HG02571 (cell line): ENCODE measurements around the gene DMRTB1.

Experiments
- ATAC-seq: cut with Tn5 transposase; IDR thresholded peaks from one replicate; pipeline ENCODE4 v1.9.1; 2021; ENCODE audit warnings: mild to moderate bottlenecking, moderate library complexity; ENCODE audit not compliant: unreplicated experiment

DMRTB1 gene

GRCh38 chr1:53459321-53460175 lies at the start of gene DMRTB1:
DMRTB1 (plus strand) TSS chr1:53459399; CDS start chr1:53459454, 55 bp downstream.
- ATAC-seq = no peak

- ATAC-seq = no peak
These were observed 49.5 kb upstream of the DMRTB1 start for GRCh38 chr1:53409695-53410094.

DNA sequence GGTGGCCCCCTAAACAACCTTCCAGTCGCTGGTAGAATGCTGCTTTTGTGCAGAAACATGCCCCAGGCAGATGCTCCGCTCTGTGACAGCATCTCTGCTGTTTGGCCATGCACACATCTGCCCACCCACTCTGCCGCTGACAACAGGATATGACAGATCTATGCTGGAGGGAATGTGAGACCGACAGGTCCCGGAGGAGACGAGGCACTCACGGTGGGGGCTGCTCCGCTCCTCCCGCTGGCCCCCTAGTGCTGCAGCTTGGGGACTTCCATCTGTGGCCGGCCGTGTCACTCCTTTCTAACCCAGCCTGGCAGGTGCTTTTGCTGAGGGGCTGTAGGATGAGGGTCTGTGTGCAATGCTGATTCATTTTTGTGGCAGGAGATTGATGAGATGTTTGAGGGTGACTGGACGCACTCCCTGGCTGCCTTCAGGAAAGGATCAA lies 49.1 kb upstream of the DMRTB1 start:
- ATAC-seq = no peak

- ATAC-seq = no peak
These were observed 48.5 kb upstream of the DMRTB1 start for GRCh38 chr1:53410701-53411100.

DNA sequence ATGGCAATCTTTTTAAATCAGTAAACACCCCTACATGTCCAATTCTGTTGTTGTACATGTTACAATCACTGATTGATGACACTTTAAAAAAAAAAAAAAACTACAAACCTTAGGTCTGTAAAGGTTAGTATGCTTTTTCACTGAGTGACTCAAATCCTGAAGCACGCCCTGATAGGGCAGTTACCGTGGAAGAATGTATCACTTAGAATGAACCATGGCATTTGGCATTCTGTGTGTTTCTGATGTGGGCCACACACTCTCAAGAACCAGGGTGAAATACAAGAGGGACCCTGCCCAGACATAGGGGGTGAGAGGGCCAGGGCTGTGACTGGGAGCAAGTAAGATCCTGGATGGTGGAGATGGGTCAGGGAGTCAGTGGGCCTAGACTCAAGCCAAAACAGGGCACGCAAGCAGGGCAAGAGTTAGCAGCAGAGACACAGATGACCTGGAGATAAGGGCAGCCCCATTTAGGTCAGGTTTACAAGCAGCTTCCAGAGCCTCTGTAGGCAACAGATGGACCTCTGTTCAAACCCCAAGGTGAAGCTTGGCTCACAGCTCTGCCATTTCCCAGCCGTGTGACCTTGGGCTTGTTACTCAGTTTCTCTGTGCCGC lies 47.6 kb upstream of the DMRTB1 start:
- no peak for ATAC-seq

DNA sequence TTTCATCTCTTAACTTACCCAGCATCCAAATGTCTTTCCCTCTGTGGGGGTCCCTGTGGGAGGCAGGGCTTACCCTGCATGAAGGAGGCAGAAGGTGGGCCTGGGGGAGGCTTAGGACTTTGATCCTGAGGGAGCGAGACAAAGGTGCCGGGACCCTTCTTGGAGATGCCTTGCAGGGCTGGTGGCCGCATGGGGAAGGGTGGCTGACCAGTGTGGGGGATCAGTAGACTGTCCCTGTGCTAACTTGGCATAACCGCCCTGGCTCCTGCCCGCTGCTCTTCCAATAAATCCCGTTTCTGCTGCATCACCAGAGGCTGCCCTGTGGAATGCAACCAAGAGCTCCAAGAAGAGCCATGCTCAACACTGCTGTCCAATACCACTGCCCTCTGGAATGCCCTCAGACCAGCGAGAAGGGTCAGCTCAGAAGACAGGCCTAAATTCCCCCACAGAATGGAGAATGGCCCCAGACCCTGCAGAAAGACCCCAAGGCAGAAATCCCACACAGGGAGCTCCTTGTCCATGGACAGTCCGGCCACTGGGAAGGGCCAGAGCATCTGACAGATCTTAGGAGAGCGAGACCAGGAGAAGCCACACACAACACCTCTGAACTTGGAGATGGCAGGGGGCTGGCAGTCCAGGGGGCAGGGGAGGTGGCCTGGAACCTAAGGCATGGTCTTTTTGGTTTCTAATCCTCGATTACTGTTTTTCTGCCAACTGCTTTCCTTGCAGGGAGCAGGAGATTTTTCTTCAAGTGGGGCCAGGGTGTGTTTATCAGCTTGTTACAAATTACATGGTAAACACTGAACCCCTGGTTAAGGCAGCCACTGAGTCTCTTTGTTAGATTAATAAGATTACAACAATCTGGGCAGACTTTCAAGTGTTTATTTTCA lies 46.7 kb upstream of the DMRTB1 start:
- no peak for ATAC-seq

DNA sequence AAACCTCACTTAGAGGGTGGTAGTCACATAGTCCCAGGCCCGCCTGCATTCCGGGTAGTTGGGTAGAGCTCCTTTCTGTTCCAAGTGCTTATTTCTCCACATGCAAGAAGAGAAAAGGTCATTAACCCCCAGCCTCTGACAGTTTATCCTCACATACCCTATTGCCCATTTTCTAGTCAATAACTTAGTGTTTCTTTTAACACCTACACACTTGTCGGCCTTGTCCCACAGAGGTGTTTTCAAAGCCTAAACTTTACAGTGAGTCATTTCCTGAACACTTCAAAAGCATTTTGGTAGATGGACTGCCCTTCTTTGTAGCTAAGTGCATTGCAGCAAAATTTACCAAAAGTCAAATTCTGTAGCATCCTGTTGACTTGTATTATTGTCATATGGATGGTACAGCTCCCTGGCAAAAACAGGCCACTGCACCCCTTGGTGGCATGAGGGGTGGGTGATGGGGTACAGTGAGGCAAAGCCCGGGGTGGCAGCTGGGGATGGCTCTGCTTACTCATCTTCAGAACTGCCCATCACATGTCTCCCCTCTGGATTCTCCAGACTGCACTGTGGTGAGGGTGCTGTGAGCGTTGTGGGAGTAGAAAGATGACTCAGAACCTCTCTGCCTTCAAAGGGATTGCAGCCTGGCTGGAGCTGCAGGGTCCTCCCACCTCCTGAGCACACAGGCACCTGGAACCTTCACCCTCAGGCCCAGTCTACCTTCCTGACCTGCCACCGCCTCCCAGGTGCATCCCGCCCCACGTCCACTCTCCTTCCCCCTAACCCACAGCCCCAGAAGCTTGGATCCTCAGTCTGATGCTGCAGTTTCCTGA lies 45.8 kb upstream of the DMRTB1 start:
- ATAC-seq = no peak

DNA sequence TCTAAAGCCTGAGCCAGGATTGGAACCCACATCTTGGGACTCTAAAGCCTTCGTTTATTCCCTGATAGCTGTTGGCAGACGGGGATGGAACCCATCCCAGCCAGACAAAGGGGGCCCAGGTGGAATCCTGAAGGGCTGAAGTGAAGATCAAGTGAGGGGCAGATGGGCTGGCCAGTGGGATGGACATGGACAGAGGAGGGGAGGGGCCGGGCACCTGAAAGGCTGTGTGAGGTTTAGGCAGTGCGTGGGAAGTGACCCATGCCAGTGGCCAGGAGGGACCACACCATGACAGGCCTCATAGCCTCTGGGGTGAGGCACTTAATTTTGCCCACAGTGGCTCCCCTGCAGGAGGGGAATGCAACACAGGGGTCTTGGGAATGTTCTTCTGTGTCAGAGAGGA lies 44.6 kb upstream of the DMRTB1 start:
- no peak for ATAC-seq

DNA sequence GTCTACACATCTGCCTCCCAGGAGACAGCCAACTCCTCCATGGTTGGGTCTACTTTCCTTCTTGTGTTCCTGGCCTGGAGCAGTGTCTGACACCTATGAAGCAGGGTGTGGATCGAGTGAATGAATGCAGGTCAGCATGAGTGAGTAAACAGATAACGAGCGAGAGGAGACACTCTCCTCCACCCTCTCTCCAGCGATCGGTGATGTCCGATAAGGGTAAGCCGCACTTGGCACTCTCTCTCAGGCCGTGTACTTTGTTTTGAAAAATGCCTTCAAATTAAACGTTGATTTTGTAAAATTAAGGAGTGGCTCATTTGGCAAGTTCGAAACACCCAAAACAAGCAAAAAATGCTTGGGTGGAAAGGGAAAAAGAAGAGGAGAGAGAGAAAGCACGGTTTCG lies 43.8 kb upstream of the DMRTB1 start:
- no peak for ATAC-seq

DNA sequence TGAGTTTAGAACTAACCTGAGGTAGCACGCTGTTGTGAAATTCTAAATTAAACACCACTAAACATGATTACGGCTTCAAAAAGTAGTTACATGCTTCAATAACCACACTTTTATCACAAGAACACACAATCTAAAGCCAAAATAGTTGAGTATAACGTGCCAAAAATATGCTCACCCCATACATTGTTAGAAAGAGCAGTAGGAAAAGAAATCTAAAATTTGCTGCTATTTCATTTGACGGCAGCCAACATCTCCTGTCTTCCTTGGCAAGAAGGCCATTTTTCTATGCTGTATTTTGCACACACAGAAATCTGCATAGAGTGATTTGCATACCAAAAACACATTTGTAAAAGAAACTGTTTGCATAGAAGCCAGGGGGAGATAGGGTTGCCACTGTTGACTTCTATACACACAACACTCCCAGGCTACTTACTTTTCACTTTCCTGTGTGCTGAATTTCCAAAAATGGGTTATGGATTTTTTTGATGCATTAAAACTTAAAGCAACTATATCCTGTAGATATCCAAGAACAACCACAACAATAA lies 42.9 kb upstream of the DMRTB1 start:
- ATAC-seq = no peak

GRCh38 chr1:53417074-53417511 lies 42.1 kb upstream of the DMRTB1 start:
- ATAC-seq = no peak

GRCh38 chr1:53419034-53419433 lies 40.2 kb upstream of the DMRTB1 start:
- no peak for ATAC-seq

DNA sequence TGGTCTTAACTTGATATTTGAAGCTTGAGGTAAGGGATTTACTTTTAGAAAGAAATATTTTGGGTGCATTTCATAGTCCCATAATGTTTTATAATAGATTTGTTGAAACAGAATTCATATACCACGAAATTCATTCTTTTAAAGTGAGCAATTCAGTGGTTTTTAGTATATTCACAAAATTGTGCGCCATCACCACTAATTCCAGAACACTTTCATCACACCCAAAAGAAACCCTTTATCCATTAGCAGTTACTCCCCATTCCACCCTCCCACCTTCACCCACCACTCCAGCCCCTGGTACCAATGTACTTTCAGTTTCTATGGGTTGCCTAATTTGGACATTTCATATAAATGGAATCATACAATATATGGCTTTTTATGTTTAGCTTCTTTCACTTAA lies 38.9 kb upstream of the DMRTB1 start:
- ATAC-seq = no peak

DNA sequence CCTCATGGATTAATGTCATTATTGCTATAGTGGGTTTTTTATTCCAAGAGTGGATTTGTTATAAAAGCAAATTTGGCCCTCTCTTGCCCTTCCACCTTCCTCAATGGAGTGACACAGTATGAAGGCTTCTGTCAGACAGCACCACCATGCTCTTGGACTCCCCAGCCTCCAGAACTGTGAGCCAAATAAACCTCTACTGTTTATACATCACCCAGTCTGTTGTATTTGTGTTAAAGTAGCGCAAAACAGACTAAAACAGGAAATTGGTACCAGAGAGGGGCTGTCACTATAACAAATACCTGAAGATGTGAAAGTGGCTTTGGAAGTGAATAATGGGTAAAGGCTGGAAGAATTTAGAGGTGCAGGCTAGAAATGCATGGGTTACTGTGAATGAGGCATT lies 38.0 kb upstream of the DMRTB1 start:
- ATAC-seq = no peak

GRCh38 chr1:53430261-53430660 lies 28.9 kb upstream of the DMRTB1 start:
- ATAC-seq = no peak

DNA sequence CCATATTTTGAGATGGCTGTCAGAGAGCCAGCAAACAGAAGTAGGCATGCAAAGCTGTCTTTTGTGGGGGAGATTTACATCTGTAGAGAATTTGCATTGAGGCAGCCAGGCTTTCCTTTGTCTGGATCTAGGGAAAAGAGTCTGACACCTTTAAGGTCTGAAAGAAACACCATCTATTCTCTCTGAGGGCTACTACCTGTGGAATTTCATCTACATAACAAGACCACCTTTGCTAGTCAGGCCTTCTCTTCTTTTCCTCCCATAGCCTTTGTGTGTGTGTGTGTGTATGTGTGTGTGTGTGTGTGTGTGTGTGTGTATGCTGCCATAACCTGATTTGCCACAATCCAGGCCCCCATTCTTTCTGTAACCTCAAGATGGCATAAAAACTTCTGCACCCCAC lies 28.4 kb upstream of the DMRTB1 start:
- ATAC-seq = no peak

- no peak for ATAC-seq
These were observed 28.0 kb upstream of the DMRTB1 start for GRCh38 chr1:53431244-53431643.

- no peak for ATAC-seq
These were observed 27.2 kb upstream of the DMRTB1 start for GRCh38 chr1:53431805-53432565.

- ATAC-seq = no peak
These were observed 26.6 kb upstream of the DMRTB1 start for GRCh38 chr1:53432611-53433010.
